Measurements from ENCODE around the gene PLCG1.

PLCG1 gene

GRCh38 chr20:41168281-41169161 lies 31.2 kb downstream of the PLCG1 start:
- DNase-seq = peak; percentile 26

GRCh38 chr20:41169162-41169690 lies 31.9 kb downstream of the PLCG1 start:
- peak; percentile 12 for DNase-seq

DNA sequence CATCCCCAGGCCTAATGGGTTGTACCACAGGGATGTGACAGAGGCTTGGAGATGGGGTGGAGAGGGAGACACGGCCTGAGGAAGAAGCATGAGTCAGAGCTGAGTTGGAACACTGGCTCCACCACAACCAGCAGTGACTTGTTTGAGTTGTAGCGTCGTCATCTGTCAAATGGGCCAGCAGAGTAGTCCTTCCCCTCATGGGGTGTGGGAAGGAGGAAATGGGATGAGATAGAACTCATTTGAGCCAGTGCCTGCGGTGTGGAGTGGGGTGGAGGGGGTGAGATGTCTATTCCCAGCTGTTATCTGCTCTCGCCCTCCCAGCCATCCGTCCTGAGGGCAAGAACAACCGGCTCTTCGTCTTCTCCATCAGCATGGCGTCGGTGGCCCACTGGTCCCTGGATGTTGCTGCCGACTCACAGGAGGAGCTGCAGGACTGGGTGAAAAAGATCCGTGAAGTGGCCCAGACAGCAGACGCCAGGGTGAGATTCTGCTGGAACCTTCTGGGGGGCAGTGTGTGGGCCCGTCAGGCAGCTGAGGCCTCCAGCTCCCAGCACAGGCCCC lies 32.5 kb downstream of the PLCG1 start:
- DNase-seq = peak; percentile 23

- DNase-seq = peak; percentile 23
These were observed 33.2 kb downstream of the PLCG1 start for GRCh38 chr20:41170386-41171105.

GRCh38 chr20:41171736-41172295 lies 34.5 kb downstream of the PLCG1 start:
- DNase-seq = peak; percentile 19

DNA sequence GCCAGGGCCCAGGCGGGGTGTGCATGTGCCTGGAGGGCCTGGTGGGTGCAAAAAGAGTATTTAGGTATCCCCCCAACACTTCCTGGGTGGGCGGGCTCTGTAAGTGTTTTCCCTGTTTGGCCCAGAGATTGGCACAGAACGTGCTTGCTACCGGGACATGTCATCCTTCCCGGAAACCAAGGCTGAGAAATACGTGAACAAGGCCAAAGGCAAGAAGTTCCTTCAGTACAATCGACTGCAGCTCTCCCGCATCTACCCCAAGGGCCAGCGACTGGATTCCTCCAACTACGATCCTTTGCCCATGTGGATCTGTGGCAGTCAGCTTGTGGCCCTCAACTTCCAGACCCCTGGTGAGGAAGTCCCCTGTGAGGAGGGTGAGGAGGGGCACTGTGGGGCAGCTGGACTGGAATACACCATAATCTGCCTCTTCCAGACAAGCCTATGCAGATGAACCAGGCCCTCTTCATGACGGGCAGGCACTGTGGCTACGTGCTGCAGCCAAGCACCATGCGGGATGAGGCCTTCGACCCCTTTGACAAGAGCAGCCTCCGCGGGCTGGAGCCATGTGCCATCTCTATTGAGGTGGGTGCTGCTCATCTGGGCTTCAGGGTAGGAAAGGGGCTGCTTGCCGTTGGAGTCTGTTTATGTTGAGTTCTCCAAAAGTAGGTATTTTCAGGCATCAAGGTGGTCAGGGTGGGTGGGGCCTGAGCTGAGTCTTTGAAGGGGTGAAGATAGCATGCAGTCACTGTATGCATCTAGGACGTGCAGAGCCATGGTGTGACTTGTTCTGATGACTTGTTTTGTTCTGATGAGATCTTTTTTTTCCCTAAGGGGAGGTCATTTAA lies 35.2 kb downstream of the PLCG1 start:
- peak; percentile 21 for DNase-seq

GRCh38 chr20:41173161-41173721 lies 35.9 kb downstream of the PLCG1 start:
- peak; percentile 66 for DNase-seq

DNA sequence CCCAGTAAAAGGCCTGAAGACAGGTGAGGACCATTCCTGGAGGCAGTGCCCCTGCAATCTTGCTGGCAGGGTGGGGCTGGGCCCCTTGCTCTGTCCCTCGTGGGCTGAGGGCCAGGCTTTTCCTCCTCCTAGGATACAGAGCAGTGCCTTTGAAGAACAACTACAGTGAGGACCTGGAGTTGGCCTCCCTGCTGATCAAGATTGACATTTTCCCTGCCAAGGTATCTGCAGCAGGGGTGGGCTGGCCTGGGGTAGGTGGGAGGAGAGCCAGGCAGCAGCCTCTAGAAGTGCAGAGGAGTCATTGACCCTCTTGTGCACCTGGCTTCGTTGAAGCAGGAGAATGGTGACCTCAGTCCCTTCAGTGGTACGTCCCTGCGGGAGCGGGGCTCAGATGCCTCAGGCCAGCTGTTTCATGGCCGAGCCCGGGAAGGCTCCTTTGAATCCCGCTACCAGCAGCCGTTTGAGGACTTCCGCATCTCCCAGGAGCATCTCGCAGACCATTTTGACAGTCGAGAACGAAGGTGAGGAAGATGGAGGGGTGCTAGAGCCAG lies 36.5 kb downstream of the PLCG1 start:
- peak; percentile 20 for DNase-seq

DNA sequence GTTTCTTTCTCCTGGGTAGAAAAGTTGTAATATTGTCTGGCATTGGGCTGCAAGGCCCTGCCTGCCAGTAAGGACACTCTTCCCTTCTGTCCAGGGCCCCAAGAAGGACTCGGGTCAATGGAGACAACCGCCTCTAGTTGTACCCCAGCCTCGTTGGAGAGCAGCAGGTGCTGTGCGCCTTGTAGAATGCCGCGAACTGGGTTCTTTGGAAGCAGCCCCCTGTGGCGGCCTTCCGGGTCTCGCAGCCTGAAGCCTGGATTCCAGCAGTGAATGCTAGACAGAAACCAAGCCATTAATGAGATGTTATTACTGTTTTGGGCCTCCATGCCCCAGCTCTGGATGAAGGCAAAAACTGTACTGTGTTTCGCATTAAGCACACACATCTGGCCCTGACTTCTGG lies 37.0 kb downstream of the PLCG1 start:
- no peak for DNase-seq

- DNase-seq = peak; percentile 12
These were observed 37.4 kb downstream of the PLCG1 start for GRCh38 chr20:41174782-41175181.

- DNase-seq = peak; percentile 17
These were observed 37.9 kb downstream of the PLCG1 start for GRCh38 chr20:41175201-41175651.

DNA sequence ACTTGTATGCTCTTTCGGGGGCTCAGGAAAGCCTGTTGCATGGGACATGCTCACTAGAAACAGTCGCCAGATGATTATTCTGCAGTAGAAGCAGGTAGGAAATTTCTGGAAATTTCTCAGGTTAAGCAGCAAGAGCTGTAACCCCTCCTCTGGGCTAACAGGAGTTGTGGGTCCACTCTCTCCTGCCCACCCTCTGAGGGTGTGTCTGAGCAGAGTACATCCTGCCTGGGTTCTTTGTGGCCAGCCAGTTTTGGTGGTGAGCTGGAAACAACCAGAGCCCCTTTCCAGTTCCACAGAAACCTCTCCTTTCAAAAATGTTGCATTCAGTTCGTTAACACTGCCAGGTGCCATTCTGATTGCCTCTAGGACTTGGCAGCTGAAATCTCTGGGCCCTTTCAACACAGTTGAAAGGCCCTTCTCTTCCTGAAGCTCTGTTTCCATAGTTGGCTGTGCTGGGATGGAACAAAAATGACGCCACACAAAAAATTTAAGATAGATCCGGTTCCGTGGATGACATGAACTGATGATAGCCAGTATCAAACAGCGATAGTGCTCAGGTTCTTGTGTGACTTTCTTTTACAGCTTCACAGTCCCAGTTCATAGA lies 38.5 kb downstream of the PLCG1 start:
- DNase-seq = no peak

DNA sequence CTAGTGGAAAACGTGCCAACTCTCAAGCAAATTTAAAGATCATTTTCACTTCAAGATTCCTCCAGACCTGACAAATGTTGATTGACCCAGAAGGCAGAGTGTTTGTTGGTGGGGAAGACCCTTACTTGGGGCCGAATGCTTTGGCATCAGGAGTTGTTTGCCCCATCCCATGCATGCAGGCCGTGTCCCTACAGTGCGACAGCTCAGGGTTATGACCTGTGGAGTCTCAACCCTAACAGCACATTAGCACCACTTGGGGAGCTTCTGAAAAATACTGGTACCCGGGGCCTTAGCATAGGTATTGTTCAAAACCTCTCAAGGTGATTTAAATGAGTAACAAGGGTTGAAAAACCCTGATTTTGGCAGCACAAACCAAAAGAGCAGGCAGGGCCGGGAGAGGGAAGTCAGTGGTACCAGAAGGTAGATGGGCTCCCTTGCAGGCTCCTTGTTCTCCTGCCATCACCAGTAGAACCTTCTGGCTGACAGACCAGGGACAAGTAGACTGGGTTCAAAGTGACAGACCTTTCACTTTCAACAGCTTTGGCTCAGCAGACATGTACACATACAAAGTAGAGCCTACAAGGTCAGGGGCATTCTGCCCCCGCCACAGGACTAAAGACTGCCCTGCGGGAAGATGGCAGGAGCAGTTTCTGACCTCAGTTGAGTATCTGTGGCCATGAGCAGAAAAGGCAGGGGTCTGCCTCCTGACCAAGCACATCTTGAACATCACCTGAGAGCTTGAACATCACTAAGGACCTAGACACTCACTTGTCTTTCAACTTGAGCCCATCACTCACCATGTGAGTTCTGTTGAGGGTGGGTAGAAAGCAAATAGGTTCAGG lies 39.6 kb downstream of the PLCG1 start:
- no peak for DNase-seq

DNA sequence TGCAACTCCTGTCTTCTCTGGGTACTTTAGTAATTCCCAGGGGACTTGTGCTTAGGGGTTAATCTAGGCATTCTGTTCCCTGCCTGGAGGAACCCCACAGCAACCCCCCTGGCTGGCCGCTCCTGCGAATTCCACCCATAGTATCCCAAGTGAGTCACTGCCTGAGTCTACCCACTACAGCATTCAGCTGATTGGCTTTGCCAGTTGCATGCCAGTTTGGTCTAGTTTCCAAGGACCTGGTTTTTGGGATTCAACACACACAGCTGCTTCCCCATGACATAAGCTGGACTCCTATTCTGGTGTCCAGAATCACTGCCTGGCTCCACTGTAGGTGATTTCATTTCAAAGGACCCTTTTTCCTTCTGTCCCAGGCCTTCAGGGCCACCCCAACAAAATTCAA lies 40.3 kb downstream of the PLCG1 start:
- no peak for DNase-seq

DNA sequence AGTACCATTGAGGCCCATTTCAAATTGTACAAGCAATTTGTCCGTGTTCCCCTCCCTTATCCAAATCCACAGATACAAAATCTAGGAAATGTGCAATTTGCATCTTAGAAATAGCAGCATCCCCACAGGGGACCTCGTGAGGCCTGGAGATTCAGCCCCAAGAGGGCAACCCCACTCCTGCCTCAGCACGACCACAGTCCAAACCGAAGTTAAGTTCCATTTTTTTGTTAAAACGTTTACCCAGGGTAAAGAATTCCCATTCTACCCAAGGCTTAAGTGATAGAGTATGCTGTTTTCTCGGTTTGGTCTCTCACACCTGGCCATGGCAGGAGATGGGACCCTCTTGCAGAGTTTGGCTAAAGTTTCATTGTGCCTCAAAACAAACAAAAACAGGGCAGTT lies 41.2 kb downstream of the PLCG1 start:
- DNase-seq = no peak

DNA sequence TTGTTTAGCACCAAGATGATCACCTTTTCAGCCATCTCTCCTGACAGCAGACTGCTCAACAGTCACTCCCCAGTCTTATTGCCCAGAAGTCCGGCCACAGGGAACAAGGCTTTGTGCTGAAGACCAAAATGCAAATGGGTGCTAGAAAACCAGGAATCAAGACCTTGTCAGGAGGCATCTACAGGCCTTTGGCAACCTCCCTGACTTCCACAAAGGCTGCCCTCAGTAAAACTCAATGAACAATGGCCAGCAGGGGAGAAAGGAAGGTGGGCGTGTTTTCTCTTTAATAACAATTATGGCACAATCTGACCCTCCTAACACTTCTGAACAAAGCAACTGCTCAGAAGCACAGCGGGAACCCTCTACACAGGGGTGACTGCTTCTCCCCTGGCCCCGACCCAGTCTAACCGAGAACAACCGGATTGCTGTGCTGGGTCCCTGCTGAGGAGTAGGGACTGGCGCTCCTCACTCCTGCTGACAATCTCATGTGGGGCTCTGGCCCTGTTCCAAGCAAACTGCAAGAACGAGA lies 41.6 kb downstream of the PLCG1 start:
- no peak for DNase-seq

DNA sequence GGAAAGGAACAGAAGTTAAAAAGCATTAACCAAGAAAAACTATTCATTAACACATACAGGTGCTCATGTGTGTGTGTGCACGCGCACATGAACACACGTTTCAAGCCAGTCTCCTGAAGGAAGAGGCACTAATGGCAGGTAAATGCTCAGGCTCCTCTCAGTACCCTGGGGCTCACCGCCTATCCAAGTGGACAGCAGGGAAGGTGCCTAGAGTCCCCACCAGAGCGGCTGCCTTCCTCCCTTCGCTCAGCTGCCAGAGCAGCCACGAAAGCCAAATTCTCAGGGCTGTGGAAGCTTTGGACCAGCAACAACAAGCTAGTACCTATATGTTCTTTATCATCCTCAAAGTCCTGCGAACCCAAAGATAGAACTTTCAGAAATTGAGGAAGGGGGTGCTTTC lies 42.6 kb downstream of the PLCG1 start:
- peak; percentile 13 for DNase-seq

DNA sequence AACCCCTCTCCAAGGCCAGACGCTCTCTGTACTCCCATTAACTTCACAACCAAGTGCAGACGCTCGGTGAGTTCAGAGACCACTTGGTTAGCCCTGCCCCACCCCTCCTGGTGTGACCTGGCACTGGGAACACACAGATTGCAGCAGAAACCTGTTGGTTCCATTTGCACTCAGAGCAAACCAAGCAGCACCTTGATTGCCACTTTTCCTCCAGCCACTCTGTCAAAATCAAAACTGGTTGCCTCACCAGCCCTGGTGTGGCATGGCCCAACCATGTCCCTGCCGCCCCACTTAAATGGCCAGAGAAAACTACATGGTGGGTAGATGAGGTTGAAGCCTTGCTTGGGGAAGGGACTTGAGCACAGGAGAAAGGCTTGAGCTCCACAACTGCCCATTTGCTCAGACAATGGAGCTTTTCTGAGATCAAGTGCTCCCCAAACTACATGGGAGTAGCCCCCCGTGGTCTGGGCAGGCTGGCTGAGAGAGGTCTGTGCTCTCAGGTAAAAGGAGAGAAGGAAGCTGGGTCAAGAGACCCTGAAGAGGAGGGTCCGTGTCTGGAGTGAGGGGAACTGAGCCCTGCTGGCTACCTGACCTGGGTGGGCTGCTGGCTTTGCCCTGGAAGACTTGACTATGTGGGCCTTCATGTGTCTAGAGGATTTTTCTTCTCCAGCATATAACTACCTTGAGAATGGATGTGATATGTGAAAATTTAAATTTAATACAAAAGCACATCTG lies 43.4 kb downstream of the PLCG1 start:
- DNase-seq = no peak

- no peak for DNase-seq
These were observed 44.2 kb downstream of the PLCG1 start for GRCh38 chr20:41181567-41181966.
